ENCODE results near the gene EXOSC6. TPM values are rescaled to one million over a fixed set of nuclear protein-coding genes. Genes with fewer than 3 reads are reported as not detected.
"Not testable (repeated sequence)": the region's sequence is repeated elsewhere in the genome, so short reads cannot be mapped to it uniquely, and the experiment has no call there.

EXOSC6 gene
- total RNA-seq, 1 donor from 2014 or later, result 62.8 TPM

GRCh38 chr16:70276392-70276791, 24.7 kb upstream of the EXOSC6 start:
- Mint-ChIP-seq H3K4me1 (ENCODE audit: low read depth, unreplicated experiment) (no peaks in the 10 kb centered on the region), H3K4me3 (ENCODE audit: unreplicated experiment) (no peak overlapping the region), H3K27ac (ENCODE audit: unreplicated experiment) (no peak overlapping the region), H3K36me3 (ENCODE audit: unreplicated experiment) (peaks cover 5% of the 10 kb centered on the region), H3K9me3 (ENCODE audit: unreplicated experiment) (no peaks in the 10 kb centered on the region), H3K27me3 (ENCODE audit: unreplicated experiment) (no peaks in the 10 kb centered on the region)
- TF ChIP-seq CTCF (IDR thresholded peaks at IDR 0.05; ENCODE audit: partially characterized antibody, unreplicated experiment), result no peak
- DNase-seq, result no peak

DNA sequence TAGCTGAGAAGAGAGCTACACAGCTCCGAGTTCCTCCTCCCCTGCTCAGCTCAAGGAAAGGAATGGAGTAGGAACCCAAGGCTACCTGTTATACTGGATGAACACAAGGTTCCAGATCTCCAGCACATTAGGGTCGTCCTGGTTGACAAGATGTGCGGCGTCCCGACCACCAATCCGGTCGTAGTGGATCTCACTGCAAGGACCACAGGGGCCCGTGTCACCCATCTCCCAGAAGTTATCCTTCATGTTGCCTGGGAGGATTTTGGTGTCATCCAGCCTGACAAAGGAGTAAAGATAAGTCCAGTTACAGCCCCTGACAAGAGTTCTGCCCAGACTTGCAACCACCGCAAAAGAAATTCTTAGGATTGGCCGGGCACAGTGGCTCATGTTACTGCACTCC, 20.0 kb upstream of the EXOSC6 start:
- Mint-ChIP-seq H3K36me3 (ENCODE audit: unreplicated experiment) (peaks cover 5% of the 10 kb centered on the region), H3K27me3 (ENCODE audit: unreplicated experiment) (no peaks in the 10 kb centered on the region), H3K4me3 (ENCODE audit: unreplicated experiment) (no peak overlapping the region), H3K27ac (ENCODE audit: unreplicated experiment) (no peak overlapping the region), H3K4me1 (ENCODE audit: low read depth, unreplicated experiment) (peaks cover 3% of the 10 kb centered on the region), H3K9me3 (ENCODE audit: unreplicated experiment) (peaks cover 4% of the 10 kb centered on the region)
- DNase-seq, result no peak
- no peak for TF ChIP-seq CTCF (IDR thresholded peaks at IDR 0.05; ENCODE audit: partially characterized antibody, unreplicated experiment)

DNA sequence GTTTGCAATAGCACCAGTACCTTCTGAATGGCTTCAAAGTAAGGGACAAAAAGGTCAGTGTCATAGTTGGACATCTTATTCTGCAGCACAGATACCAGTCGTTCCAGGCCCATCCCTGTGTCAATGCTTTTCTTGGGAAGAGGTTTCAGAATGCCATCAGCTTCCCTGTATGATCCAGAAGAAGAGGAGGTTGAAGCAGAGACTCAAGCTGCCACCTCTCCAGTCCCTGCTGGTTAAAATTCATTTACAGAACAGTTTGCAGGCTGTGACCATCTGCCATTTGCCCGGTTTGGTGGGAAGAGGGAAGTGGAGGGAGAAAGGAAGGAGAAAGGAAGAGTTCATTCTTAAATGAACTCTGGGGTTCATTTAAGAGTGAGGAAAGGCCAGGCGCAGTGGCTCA, 18.4 kb upstream of the EXOSC6 start:
- Mint-ChIP-seq H3K27ac (ENCODE audit: unreplicated experiment) (peak overlapping the region; percentile 67), H3K36me3 (ENCODE audit: unreplicated experiment) (no peaks in the 10 kb centered on the region), H3K4me3 (ENCODE audit: unreplicated experiment) (no peak overlapping the region), H3K27me3 (ENCODE audit: unreplicated experiment) (no peaks in the 10 kb centered on the region), H3K4me1 (ENCODE audit: low read depth, unreplicated experiment) (peaks cover 3% of the 10 kb centered on the region), H3K9me3 (ENCODE audit: unreplicated experiment) (peaks cover 4% of the 10 kb centered on the region)
- TF ChIP-seq CTCF (IDR thresholded peaks at IDR 0.05; ENCODE audit: partially characterized antibody, unreplicated experiment), result no peak
- DNase-seq, result no peak

- no peak for DNase-seq
- H3K27me3 Mint-ChIP-seq (ENCODE audit: unreplicated experiment), result no peaks in the 10 kb centered on the region
- H3K4me1 Mint-ChIP-seq (ENCODE audit: low read depth, unreplicated experiment), result peaks cover 3% of the 10 kb centered on the region
- peaks cover 4% of the 10 kb centered on the region for H3K9me3 Mint-ChIP-seq (ENCODE audit: unreplicated experiment)
- H3K27ac Mint-ChIP-seq (ENCODE audit: unreplicated experiment), result no peak overlapping the region
- H3K4me3 Mint-ChIP-seq (ENCODE audit: unreplicated experiment), result no peak overlapping the region
- no peaks in the 10 kb centered on the region for H3K36me3 Mint-ChIP-seq (ENCODE audit: unreplicated experiment)
- TF ChIP-seq CTCF (IDR thresholded peaks at IDR 0.05; ENCODE audit: partially characterized antibody, unreplicated experiment), result no peak
These were observed 17.7 kb upstream of the EXOSC6 start for GRCh38 chr16:70269471-70269870.

DNA sequence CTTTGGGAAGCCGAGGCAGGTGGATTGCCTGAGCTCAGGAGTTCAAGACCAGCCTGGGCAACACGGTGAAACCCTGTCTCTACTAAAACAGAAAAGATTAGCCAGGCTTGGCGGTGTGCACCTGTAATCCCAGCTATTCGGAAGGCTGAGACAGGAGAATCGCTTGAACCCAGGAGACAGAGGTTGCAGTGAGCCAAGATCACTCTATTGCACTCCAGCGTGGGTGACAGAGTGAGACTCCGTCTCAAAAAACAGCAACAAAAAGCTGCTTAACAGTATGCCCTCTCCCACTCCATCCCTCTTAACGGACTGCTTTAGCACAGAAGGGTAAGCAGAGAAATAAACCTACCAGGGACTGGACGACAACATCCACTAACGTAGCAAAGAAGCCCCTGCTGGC, 16.2 kb upstream of the EXOSC6 start:
- not testable (repeated sequence) for H3K4me3 Mint-ChIP-seq (ENCODE audit: unreplicated experiment); H3K9me3 Mint-ChIP-seq (ENCODE audit: unreplicated experiment); H3K27me3 Mint-ChIP-seq (ENCODE audit: unreplicated experiment); H3K4me1 Mint-ChIP-seq (ENCODE audit: low read depth, unreplicated experiment); H3K36me3 Mint-ChIP-seq (ENCODE audit: unreplicated experiment); H3K27ac Mint-ChIP-seq (ENCODE audit: unreplicated experiment); DNase-seq

GRCh38 chr16:70267516-70267915, 15.8 kb upstream of the EXOSC6 start:
- no peaks in the 10 kb centered on the region for H3K27me3 Mint-ChIP-seq (ENCODE audit: unreplicated experiment)
- no peaks in the 10 kb centered on the region for H3K36me3 Mint-ChIP-seq (ENCODE audit: unreplicated experiment)
- H3K9me3 Mint-ChIP-seq (ENCODE audit: unreplicated experiment), result peaks cover 4% of the 10 kb centered on the region
- DNase-seq, result peak; percentile 60
- no peak overlapping the region for H3K27ac Mint-ChIP-seq (ENCODE audit: unreplicated experiment)
- H3K4me1 Mint-ChIP-seq (ENCODE audit: low read depth, unreplicated experiment), result peaks cover 3% of the 10 kb centered on the region
- TF ChIP-seq CTCF (IDR thresholded peaks at IDR 0.05; ENCODE audit: partially characterized antibody, unreplicated experiment), result peak; percentile 75
- H3K4me3 Mint-ChIP-seq (ENCODE audit: unreplicated experiment), result no peak overlapping the region

DNA sequence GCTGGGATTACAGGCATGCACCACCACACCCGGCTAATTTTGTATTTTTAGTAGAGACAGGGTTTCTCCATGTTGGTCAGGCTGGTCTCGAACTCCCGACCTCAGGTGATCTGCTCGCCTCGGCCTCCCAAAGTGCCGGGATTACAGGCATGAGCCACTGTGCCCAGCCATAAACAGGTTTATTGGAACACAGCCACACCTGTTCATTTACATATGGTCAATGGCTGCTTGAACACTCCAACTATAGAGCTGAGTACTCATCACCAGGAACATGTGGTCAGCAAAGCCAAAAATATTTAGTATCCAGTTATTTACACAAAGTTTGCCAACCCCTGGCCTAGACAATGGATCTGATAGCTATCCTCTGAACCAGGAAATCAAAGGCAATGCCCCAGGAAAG, 8.2 kb upstream of the EXOSC6 start:
- not testable (repeated sequence) for H3K36me3 Mint-ChIP-seq (ENCODE audit: unreplicated experiment); H3K4me3 Mint-ChIP-seq (ENCODE audit: unreplicated experiment); H3K27me3 Mint-ChIP-seq (ENCODE audit: unreplicated experiment); DNase-seq; H3K9me3 Mint-ChIP-seq (ENCODE audit: unreplicated experiment); H3K4me1 Mint-ChIP-seq (ENCODE audit: low read depth, unreplicated experiment); H3K27ac Mint-ChIP-seq (ENCODE audit: unreplicated experiment)

All from glutamatergic neuron (in vitro differentiated cells).